Measurements from ENCODE around the gene PADI1.

The PADI1 gene

GRCh38 chr1:17207966-17208418 lies 3.1 kb downstream of the PADI1 start (continued):
- TF ChIP-seq IKZF3 (tag by site-specific recombination; IDR thresholded peaks at IDR 0.05), result peak; percentile 73; the same call in 1 of the 2 replicates
- TF ChIP-seq, protein P1, sequence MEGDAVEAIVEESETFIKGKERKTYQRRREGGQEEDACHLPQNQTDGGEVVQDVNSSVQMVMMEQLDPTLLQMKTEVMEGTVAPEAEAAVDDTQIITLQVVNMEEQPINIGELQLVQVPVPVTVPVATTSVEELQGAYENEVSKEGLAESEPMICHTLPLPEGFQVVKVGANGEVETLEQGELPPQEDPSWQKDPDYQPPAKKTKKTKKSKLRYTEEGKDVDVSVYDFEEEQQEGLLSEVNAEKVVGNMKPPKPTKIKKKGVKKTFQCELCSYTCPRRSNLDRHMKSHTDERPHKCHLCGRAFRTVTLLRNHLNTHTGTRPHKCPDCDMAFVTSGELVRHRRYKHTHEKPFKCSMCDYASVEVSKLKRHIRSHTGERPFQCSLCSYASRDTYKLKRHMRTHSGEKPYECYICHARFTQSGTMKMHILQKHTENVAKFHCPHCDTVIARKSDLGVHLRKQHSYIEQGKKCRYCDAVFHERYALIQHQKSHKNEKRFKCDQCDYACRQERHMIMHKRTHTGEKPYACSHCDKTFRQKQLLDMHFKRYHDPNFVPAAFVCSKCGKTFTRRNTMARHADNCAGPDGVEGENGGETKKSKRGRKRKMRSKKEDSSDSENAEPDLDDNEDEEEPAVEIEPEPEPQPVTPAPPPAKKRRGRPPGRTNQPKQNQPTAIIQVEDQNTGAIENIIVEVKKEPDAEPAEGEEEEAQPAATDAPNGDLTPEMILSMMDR (tag by site-specific recombination; IDR thresholded peaks at IDR 0.05), result no peak
- TF ChIP-seq ZNF292 (tag by site-specific recombination; IDR thresholded peaks at IDR 0.05; ENCODE audit: borderline replicate concordance, low read depth), result no peak
- TF ChIP-seq GLIS1 (tag by site-specific recombination; IDR thresholded peaks at IDR 0.05), result peak; percentile 93
- TF ChIP-seq YY2 (tag by site-specific recombination; IDR thresholded peaks at IDR 0.05), result no peak
- TF ChIP-seq ZNF146 (tag by site-specific recombination; IDR thresholded peaks at IDR 0.05), result 0 out of 2 replicates have a peak, but pooled peaks have one; percentile 27
- peak; percentile 77 for TF ChIP-seq KLF1 (tag by site-specific recombination; IDR thresholded peaks at IDR 0.05)
- TF ChIP-seq ZNF677 (tag by site-specific recombination; IDR thresholded peaks at IDR 0.05), result no peak
- no peak for TF ChIP-seq ZNF449 (tag by site-specific recombination; IDR thresholded peaks at IDR 0.05)
- no peak for TF ChIP-seq ZNF473 (tag by site-specific recombination; IDR thresholded peaks at IDR 0.05)
- TF ChIP-seq ZNF239 (tag by site-specific recombination; IDR thresholded peaks at IDR 0.05), result no peak
- peak; percentile 56; the same call in 1 of the 2 replicates for TF ChIP-seq ZNF366 (tag by site-specific recombination; conservative IDR thresholded peaks at IDR 0.05)
- TF ChIP-seq ZNF112 (tag by site-specific recombination; IDR thresholded peaks at IDR 0.05), result no peak
- no peak for TF ChIP-seq MEIS1 (CRISPR knock-in tag; IDR thresholded peaks at IDR 0.05; ENCODE audit: borderline replicate concordance)
- TF ChIP-seq ZBTB8A (tag by site-specific recombination; IDR thresholded peaks at IDR 0.05), result 0 out of 2 replicates have a peak, but pooled peaks have one; percentile 15
- TF ChIP-seq GLI2 (tag by site-specific recombination; IDR thresholded peaks at IDR 0.05; ENCODE audit: borderline replicate concordance, low read depth), result no peak
- TF ChIP-seq, protein P2, sequence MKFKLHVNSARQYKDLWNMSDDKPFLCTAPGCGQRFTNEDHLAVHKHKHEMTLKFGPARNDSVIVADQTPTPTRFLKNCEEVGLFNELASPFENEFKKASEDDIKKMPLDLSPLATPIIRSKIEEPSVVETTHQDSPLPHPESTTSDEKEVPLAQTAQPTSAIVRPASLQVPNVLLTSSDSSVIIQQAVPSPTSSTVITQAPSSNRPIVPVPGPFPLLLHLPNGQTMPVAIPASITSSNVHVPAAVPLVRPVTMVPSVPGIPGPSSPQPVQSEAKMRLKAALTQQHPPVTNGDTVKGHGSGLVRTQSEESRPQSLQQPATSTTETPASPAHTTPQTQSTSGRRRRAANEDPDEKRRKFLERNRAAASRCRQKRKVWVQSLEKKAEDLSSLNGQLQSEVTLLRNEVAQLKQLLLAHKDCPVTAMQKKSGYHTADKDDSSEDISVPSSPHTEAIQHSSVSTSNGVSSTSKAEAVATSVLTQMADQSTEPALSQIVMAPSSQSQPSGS (tag by site-specific recombination; IDR thresholded peaks at IDR 0.05; ENCODE audit: low read depth), result peak; percentile 87
- TF ChIP-seq RBAK (tag by site-specific recombination; IDR thresholded peaks at IDR 0.05), result no peak
- no peak for TF ChIP-seq ZNF585B (tag by site-specific recombination; IDR thresholded peaks at IDR 0.05)
- peak; percentile 63 for TF ChIP-seq GLIS2 (tag by site-specific recombination; IDR thresholded peaks at IDR 0.05)
- no peak for TF ChIP-seq ZSCAN30 (tag by site-specific recombination; IDR thresholded peaks at IDR 0.05)
- TF ChIP-seq, protein P3, sequence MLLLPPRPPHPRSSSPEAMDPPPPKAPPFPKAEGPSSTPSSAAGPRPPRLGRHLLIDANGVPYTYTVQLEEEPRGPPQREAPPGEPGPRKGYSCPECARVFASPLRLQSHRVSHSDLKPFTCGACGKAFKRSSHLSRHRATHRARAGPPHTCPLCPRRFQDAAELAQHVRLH (tag by site-specific recombination; IDR thresholded peaks at IDR 0.05), result no peak
- peak; percentile 89 for TF ChIP-seq KLF9 (tag by site-specific recombination; IDR thresholded peaks at IDR 0.05; ENCODE audit: low read depth)
- TF ChIP-seq, protein P4, sequence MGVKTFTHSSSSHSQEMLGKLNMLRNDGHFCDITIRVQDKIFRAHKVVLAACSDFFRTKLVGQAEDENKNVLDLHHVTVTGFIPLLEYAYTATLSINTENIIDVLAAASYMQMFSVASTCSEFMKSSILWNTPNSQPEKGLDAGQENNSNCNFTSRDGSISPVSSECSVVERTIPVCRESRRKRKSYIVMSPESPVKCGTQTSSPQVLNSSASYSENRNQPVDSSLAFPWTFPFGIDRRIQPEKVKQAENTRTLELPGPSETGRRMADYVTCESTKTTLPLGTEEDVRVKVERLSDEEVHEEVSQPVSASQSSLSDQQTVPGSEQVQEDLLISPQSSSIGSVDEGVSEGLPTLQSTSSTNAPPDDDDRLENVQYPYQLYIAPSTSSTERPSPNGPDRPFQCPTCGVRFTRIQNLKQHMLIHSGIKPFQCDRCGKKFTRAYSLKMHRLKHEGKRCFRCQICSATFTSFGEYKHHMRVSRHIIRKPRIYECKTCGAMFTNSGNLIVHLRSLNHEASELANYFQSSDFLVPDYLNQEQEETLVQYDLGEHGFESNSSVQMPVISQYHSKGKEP (tag by site-specific recombination; IDR thresholded peaks at IDR 0.05), result no peak
- TF ChIP-seq INSM2 (tag by site-specific recombination; IDR thresholded peaks at IDR 0.05), result peak; percentile 91
- no peak for TF ChIP-seq ZNF747 (tag by site-specific recombination; IDR thresholded peaks at IDR 0.05)
- no peak for TF ChIP-seq ZNF776 (tag by site-specific recombination; IDR thresholded peaks at IDR 0.05; ENCODE audit: borderline replicate concordance)
- TF ChIP-seq, protein P5, sequence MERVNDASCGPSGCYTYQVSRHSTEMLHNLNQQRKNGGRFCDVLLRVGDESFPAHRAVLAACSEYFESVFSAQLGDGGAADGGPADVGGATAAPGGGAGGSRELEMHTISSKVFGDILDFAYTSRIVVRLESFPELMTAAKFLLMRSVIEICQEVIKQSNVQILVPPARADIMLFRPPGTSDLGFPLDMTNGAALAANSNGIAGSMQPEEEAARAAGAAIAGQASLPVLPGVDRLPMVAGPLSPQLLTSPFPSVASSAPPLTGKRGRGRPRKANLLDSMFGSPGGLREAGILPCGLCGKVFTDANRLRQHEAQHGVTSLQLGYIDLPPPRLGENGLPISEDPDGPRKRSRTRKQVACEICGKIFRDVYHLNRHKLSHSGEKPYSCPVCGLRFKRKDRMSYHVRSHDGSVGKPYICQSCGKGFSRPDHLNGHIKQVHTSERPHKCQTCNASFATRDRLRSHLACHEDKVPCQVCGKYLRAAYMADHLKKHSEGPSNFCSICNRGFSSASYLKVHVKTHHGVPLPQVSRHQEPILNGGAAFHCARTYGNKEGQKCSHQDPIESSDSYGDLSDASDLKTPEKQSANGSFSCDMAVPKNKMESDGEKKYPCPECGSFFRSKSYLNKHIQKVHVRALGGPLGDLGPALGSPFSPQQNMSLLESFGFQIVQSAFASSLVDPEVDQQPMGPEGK (tag by site-specific recombination; IDR thresholded peaks at IDR 0.05), result peak; percentile 97
- peak; percentile 86 for TF ChIP-seq ZNF324 (tag by site-specific recombination; IDR thresholded peaks at IDR 0.05)
- no peak for TF ChIP-seq TCF7L2 (IDR thresholded peaks at IDR 0.05; ENCODE audit: borderline replicate concordance, low read depth, low read length)
- TF ChIP-seq ZNF571 (tag by site-specific recombination; IDR thresholded peaks at IDR 0.05), result no peak
- no peak for TF ChIP-seq SETDB1 (IDR thresholded peaks at IDR 0.05; ENCODE audit: insufficient read length, low read length)

All from HEK293 (cell line).